ENCODE measurements around the gene FHDC1. TPM values are rescaled to one million over a fixed set of nuclear protein-coding genes. Genes with fewer than 3 reads are reported as not detected.

FHDC1 gene
- total RNA-seq, 4 donors from 2014 or later = 4.5 to 12.8 (median 8.5) TPM

DNA sequence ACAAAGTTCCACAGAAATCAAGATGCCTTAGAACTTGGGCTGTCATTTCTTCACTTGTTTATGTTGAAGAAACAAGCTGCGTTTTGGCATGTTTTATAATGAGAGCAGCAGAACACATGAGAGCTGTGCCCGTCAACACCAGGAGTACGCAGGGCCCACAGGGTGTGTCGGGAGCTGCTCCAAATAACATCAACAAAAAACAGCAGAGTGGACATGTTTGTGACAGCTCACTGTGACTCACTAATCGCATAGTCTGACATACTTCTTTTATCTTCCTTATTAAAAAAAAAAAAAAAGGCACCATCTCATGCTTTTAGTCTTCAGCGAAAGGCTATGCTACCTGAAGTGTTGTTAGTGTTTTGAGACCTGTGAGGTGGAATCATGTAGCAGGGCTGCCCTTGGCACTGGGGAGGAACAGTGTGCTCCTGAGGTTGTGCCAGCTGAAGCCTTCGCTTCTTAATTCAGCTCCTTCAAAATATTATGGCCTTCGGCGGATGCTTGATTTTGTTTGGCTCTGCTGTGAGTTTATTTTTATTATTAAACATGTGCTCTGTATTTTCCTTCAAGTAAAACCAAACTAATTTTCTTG, 32.8 kb downstream of the FHDC1 start:
- intact Hi-C loops (cut with DNase I) = no loop called here
- DNase-seq = no peak
- 22 to 47% methylated on average over 8 to 9 of the region's 9 CpGs for WGBS, 2 donors
- Histone ChIP-seq H3K27me3 (no peaks in the 10 kb centered on the region), H3K4me1 (peaks cover 0 to 77% (median 11%) of the 10 kb centered on the region in 3 donors), H3K36me3 (peaks cover 0 to 17% (median 0%) of the 10 kb centered on the region in 3 donors), H3K4me3 (no peak overlapping the region), H3K27ac (peak overlapping the region; percentile 50 to 84 (median 78)), H3K9me3 (no peaks in the 10 kb centered on the region)
- TF ChIP-seq, protein P1, sequence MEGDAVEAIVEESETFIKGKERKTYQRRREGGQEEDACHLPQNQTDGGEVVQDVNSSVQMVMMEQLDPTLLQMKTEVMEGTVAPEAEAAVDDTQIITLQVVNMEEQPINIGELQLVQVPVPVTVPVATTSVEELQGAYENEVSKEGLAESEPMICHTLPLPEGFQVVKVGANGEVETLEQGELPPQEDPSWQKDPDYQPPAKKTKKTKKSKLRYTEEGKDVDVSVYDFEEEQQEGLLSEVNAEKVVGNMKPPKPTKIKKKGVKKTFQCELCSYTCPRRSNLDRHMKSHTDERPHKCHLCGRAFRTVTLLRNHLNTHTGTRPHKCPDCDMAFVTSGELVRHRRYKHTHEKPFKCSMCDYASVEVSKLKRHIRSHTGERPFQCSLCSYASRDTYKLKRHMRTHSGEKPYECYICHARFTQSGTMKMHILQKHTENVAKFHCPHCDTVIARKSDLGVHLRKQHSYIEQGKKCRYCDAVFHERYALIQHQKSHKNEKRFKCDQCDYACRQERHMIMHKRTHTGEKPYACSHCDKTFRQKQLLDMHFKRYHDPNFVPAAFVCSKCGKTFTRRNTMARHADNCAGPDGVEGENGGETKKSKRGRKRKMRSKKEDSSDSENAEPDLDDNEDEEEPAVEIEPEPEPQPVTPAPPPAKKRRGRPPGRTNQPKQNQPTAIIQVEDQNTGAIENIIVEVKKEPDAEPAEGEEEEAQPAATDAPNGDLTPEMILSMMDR (IDR thresholded peaks at IDR 0.05) = no peak
- no peak for TF ChIP-seq POLR2A (IDR thresholded peaks at IDR 0.05)

DNA sequence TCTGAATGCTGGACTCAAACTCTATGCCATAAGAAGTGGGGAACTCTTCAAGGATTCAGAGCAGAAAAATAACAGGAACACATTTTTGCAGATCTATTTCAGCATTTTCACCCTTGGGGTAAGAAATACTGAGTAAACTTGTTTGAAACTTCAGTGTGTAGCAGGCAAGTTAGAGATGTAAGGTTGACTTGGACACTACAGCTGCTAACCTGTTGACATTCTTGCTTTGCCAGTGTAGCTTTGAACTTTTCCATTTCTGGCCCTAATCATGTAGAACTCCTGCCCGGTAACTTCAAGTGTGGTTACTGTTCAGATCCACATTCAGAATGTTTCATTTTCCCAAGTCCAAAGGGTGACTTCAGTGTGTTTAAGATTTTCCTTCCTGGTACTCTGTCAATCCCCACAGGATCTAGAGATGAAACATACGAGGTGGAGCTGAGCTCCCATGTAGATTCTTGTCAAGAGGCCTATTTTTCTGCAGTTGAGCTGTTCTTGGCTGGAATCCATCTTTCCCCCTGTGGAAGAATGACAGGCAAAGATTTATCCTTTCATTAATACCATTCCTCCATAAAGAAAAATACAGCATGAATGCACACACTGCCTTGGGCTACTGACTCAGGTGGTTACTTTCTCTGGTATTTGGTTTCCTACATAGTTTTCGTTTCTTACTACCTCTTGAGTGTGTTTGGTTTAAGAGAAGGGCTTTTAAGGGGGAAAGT, 34.1 kb downstream of the FHDC1 start:
- peaks cover 0 to 25% (median 0%) of the 10 kb centered on the region in 3 donors for H3K36me3 ChIP-seq

DNA sequence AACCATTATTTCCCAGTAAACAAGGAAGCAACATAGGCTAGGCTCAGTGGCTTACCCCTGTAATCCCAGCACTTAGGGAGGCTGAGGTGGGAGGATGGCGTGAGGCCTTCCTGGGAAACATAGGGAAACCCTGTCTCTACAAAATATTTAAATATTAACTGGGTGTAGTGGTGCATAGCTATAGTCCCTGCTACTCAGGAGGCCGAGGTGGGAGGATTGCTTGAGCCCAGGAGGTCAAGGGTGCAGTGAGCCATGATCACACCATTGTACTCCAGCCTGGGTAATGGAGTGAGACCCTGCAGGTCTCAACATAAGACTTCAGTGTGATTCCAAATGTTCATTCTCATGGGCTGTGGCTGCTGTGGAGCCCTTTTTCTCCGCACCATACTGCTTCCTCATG, 34.9 kb downstream of the FHDC1 start:
- WGBS, 2 donors = 86 to 100% methylated on average over 2 of the region's 3 CpGs
- no peaks in the 10 kb centered on the region for H3K9me3 ChIP-seq
- peak overlapping the region in 3 of 4 donors; percentile 74 to 84 (median 83) for H3K27ac ChIP-seq
- intact Hi-C loops (cut with DNase I) = no loop called here
- no peaks in the 10 kb centered on the region for H3K27me3 ChIP-seq
- TF ChIP-seq, protein P1 (IDR thresholded peaks at IDR 0.05) = no peak
- TF ChIP-seq POLR2A (IDR thresholded peaks at IDR 0.05) = no peak
- H3K4me3 ChIP-seq = no peak overlapping the region
- no peak for DNase-seq
- peaks cover 0 to 63% (median 11%) of the 10 kb centered on the region in 3 donors for H3K4me1 ChIP-seq
- H3K36me3 ChIP-seq = peaks cover 0 to 33% (median 0%) of the 10 kb centered on the region in 3 donors

More for the DNA sequence above, 34.1 kb downstream of the FHDC1 start:
- Histone ChIP-seq H3K4me1 (peaks cover 0 to 69% (median 11%) of the 10 kb centered on the region in 3 donors), H3K27ac (peak overlapping the region; percentile 68 to 84 (median 78)), H3K9me3 (no peaks in the 10 kb centered on the region), H3K4me3 (no peak overlapping the region), H3K27me3 (no peaks in the 10 kb centered on the region)
- DNase-seq = no peak
- WGBS, 2 donors = 28 to 31% methylated on average over 3 of the region's 3 CpGs
- no peak for TF ChIP-seq POLR2A (IDR thresholded peaks at IDR 0.05)
- TF ChIP-seq, protein P1 (IDR thresholded peaks at IDR 0.05) = no peak
- intact Hi-C loops (cut with DNase I) = no loop called here

DNA sequence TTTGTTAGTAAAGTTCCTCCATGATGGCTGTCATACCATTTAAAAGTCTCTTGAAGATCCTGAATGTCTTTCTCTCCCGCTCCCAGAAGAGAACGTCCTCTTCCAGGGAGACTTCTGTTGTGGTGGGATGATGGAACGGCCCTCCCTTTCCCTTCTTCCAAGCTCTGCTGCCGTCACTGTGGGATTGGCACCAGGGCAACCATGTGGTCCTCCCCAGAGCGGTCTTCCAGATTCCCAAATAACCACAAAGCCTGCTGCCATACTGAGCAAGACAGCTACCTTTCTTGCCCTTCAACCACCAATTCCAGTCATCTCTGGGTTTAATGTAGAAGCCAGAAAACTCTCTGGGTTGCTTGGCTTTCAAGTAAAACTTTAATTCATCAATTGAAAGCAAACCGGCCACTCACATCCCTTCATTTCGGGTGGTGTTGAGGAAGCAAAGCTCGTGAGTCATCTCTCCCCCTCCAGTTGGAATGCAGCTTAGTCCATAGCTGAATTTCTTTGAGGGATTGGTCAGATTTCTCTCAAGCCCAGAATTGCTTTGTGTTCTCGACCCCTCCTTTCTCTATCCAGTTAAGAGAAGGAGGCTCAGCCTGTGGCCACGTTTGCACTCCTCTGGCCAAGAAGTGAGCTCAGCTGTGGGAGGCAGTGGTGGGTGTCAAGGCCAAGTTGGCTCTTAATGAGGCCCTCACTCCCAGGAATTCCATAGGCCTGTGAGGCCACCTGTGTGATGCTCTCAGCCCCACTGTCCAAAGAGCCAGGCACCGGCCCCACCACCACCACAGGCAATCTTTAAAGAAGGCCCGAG, 36.9 kb downstream of the FHDC1 start:
- Histone ChIP-seq H3K27me3 (no peaks in the 10 kb centered on the region), H3K27ac (peak overlapping the region in 3 of 4 donors; percentile 33 to 44 (median 43)), H3K4me3 (no peak overlapping the region), H3K4me1 (peaks cover 0 to 50% (median 11%) of the 10 kb centered on the region in 3 donors), H3K36me3 (peaks cover 0 to 40% (median 0%) of the 10 kb centered on the region in 3 donors), H3K9me3 (no peaks in the 10 kb centered on the region)
- no peak for TF ChIP-seq POLR2A (IDR thresholded peaks at IDR 0.05)
- no peak for DNase-seq
- 55 to 65% methylated on average over 11 of the region's 12 CpGs for WGBS, 2 donors
- intact Hi-C loops (cut with DNase I) = no loop called here

DNA sequence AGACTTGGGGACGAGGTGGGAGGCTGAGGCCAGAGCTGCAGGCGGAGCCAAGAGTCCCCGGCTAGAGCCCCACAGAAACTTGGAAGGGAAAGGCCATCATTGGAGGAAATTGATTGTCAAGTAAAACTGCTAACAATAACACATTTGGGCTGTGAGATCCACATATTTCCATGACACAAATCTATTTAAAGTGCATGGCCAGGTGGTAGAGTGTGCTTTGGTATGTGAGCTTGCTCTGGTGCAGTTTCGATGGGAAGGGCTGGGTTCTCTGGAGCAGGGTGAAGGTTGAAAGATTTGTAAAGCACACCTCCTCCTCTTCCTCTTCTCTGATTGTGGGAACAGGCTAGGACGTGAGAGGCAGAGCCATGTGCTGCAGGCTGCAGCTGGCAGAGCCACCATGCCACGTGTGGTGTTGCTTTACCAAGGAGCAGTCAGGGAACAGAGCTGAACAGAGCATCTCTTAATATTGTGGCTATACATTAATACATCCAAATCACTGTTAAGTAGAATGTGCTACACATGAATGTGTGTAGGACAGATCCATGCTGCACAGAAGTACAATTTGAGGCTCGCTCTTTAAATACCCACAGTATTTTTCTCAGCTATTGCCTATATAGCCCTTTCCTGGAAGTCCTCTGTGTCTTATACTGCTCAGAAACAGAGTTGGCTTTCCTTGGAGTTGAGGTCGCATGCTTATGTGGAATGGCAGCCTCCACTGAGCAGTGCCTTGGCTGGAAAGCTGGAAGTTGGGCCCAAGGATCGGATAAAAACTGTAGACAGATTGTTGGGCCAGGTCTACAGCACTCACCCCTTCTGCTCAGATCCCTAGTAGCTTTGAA, 37.7 kb downstream of the FHDC1 start:
- peaks cover 0 to 41% (median 11%) of the 10 kb centered on the region in 3 donors for H3K4me1 ChIP-seq
- peaks cover 0 to 40% (median 0%) of the 10 kb centered on the region in 3 donors for H3K36me3 ChIP-seq
- intact Hi-C loops (cut with DNase I) = no loop called here
- H3K27me3 ChIP-seq = no peaks in the 10 kb centered on the region
- DNase-seq = no peak
- no peak overlapping the region for H3K4me3 ChIP-seq
- 66 to 79% methylated on average over 7 to 8 of the region's 9 CpGs for WGBS, 2 donors
- TF ChIP-seq, protein P1 (IDR thresholded peaks at IDR 0.05) = no peak
- TF ChIP-seq POLR2A (IDR thresholded peaks at IDR 0.05) = no peak
- peak overlapping the region in 3 of 4 donors; percentile 33 to 44 (median 43) for H3K27ac ChIP-seq
- no peaks in the 10 kb centered on the region for H3K9me3 ChIP-seq

Measured in esophagus squamous epithelium (tissue), 5 donors.